LNCAP (cell line): Measurements from ENCODE around the gene TENT4B.

Source experiments
- CTCF ChIP-seq: fragments of 450-650 bp; IDR thresholded peaks from 2 replicates; pipeline ENCODE4 v1.5.1; 2017; ENCODE audit warnings: mild to moderate bottlenecking

Gene TENT4B

GRCh38 chr16:50272687-50273381, 119.7 kb downstream of the TENT4B start:
- no peak for TF ChIP-seq CTCF

- TF ChIP-seq CTCF: no peak
These were observed 120.2 kb downstream of the TENT4B start for GRCh38 chr16:50273382-50273690.

- no peak for TF ChIP-seq CTCF
These were observed 120.8 kb downstream of the TENT4B start for GRCh38 chr16:50273888-50274325.

DNA sequence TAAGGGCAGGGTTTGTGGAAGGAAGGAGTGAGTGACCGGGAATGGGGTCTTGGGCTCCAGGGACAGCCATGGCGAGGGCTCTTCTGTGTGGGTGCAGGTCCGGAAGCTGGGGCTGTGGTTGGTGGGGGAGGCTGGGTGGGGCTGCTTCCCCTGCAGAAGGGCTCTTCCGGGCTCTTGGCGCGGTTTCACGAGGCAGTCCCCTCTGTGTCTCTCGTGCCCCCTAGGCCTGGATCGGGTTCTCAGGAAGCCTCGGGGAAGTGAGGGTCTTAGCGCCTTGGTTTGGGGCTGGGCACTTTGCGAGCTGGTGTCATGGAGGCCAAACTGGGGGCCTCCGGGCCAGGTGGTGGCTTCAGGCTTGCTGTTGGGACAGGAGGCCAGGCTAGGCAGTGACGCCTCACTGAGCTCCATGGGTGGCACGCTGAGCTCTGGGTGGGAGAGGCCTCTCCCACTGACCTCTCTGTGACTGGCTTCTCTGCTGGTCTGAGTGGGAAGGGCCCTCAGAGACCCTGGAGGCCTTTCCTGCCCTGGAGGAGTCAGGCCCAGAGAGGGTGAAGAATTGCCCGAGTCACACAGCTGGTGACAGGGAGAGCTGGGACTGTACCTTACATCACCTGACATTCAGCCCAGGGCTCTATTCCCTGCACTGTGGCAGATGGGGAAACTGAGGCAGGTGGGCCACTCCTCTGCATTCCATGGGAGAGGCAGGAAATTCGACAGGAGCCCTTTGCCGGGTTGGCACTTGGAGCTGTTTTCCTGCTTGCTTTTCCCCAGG, 121.4 kb downstream of the TENT4B start:
- TF ChIP-seq CTCF: no peak

DNA sequence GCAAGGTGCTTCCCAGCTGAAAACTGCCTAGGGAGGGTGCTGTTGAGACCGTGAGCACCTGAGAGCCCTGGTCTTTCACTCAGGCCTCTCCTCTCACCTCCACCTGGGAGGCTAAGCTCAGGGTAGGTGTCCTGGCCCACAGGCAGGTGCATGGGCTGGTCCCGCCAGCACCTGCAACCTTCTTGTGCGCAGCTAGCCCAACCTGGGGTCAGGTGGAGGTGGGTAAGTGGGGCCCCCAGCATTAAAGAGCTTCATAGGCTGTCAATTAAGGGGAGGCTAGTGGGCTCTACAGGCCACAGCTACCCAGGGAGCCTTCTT, 122.0 kb downstream of the TENT4B start:
- TF ChIP-seq CTCF: no peak

DNA sequence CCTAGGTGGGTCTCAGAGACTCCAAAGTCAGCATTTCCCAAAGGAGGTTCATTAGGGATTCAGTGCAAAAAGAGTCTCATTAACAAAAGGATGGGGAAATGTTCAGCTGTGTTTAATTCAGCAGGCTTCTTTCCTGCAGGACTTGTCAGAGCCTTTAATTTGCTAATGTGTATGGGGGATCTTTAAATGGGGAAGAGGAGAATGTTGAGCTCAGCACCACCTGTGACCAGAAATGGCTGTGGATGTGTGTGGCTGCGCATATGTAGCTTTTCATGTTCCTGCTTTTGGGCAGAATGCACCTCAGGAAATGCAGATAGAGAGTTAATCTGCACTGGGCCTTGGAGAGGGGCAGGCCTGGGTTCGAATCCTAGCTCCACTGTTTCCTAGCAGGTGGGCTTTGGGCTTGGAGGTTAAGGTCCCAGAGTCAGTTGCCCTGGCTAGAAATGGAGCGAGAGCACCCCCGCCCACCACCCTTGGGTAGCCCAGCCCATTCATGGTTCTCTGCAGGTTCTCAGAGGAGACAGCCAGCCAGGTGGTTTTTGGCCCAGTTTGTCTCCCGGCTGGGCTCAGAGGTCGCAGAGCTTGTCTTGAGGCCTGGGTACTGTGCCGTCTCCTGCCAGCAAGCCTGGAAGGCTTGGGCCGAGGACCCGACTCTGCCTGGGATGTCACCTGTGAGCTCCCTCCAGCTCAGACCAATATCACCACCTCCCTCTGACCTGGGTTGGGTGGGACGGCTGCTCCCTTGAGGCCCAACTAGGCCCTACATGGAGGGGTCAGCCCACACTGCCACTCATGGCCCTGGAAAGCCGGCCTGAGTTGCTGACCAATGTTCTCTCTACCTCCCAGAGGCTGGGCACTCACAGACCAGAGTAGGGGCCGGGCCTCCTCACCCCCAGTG, 122.6 kb downstream of the TENT4B start:
- no peak for TF ChIP-seq CTCF

DNA sequence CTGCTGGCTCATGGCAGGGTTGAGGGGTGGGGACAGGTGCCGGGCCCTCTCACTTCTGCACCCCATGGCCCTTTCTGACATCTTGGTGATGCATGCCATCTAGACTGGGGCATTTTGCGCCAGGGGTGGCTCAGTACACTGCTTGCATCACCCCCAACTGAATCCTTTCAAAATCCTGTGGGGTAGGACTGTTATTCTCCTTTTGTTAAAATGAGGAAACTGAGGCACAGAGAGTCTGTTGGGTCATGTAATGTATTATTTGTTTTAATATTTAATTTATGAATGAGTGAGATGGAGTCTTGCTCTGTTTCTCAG, 123.2 kb downstream of the TENT4B start:
- TF ChIP-seq CTCF: no peak
